H1 (cell line): ENCODE measurements around the gene ALKBH7. TPM values are rescaled to one million over a fixed set of nuclear protein-coding genes. Genes with fewer than 3 reads are reported as not detected.

Experiments
- CTCF ChIA-PET: fragments of 300-600 bp; sonication (Branson Sonifier 250); formaldehyde crosslinking; loops from one replicate; lab custom pipeline; 2021; ENCODE audit not compliant: partially characterized antibody; lab: Charles Lee
- POLR2A ChIA-PET: fragments of 300-600 bp; sonication (Branson Sonifier 250); formaldehyde crosslinking; loops from one replicate; lab custom pipeline; 2021; ENCODE audit warnings: inconsistent platforms; ENCODE audit not compliant: partially characterized antibody; lab: Charles Lee
- DNase-seq, 2 experiments: peaks; one replicate each; pipeline versions ENCODE4 v3.0.0 to v3.0.0-alpha.2; 2010 to 2022; ENCODE audit warnings: low spot score in 2 of 2, low read depth in 1 of 2, mixed read lengths in 1 of 2
- FAIRE-seq: peaks from 2 replicates; lab custom pipeline; 2011; peaks lifted over from hg19 to GRCh38; lab: Jason Lieb, UNC
- H2AFZ ChIP-seq: 2 replicates; pipeline ENCODE4 v1.8.1; 2012; ENCODE audit warnings: low read length, inconsistent platforms
- H2AK5ac ChIP-seq: 2 replicates; pipeline ENCODE4 v1.6.1; 2013; ENCODE audit warnings: low read depth, low read length
- H2BK120ac ChIP-seq: replicated peaks from 2 replicates; pipeline ENCODE3; 2013; ENCODE audit warnings: low read depth, low read length, inconsistent platforms
- H2BK12ac ChIP-seq: 2 replicates; pipeline ENCODE4 v1.6.1; 2013; ENCODE audit warnings: low read depth, low read length
- H2BK15ac ChIP-seq: 2 replicates; pipeline ENCODE4 v1.6.1; 2013; ENCODE audit warnings: low read length
- H2BK20ac ChIP-seq: 2 replicates; pipeline ENCODE4 v1.6.1; 2013; ENCODE audit warnings: low read length
- H2BK5ac ChIP-seq: 2 replicates; pipeline ENCODE4 v1.6.1; 2013; ENCODE audit warnings: low read depth, low read length
- H3K14ac ChIP-seq: 2 replicates; pipeline ENCODE4 v1.6.1; 2013; ENCODE audit warnings: inconsistent platforms; ENCODE audit not compliant: insufficient read length
- H3K18ac ChIP-seq: 2 replicates; pipeline ENCODE4 v1.6.1; 2013; ENCODE audit warnings: low read length; ENCODE audit errors: extremely low read depth
- H3K23ac ChIP-seq: 2 replicates; pipeline ENCODE4 v1.6.1; 2013; ENCODE audit warnings: inconsistent platforms; ENCODE audit not compliant: insufficient read length
- H3K23me2 ChIP-seq: 2 replicates; pipeline ENCODE4 v1.6.1; 2013; ENCODE audit warnings: low read depth, low read length
- H3K27ac ChIP-seq: 2 replicates; pipeline ENCODE4 v1.6.1; 2011; ENCODE audit warnings: low read depth, low read length, inconsistent platforms
- H3K27me3 ChIP-seq, 4 experiments: replicated peaks in 1 of 4; 1 replicate in 1 of 4; 2 replicates in 3 of 4; pipeline versions ENCODE4 v1.6.1 to v1.8.1; 2011 to 2013; ENCODE audit warnings: low read length in 3 of 4, mild to moderate bottlenecking in 3 of 4, inconsistent platforms in 2 of 4, mixed read lengths in 2 of 4, moderate library complexity in 1 of 4; ENCODE audit not compliant: control insufficient read depth in 3 of 4, insufficient read depth in 3 of 4; ENCODE audit errors: extremely low read depth in 1 of 4
- H3K36me3 ChIP-seq, 4 experiments: 2 replicates each; pipeline versions ENCODE4 v1.6.1 to v1.8.1; 2011 to 2013; ENCODE audit warnings: mild to moderate bottlenecking in 4 of 4, low read length in 3 of 4, moderate library complexity in 2 of 4, control low read depth in 1 of 4, inconsistent platforms in 1 of 4; ENCODE audit not compliant: insufficient read depth in 4 of 4, control insufficient read depth in 2 of 4
- H3K4ac ChIP-seq: replicated peaks from 2 replicates; pipeline ENCODE3; 2013; ENCODE audit warnings: low read length, low read depth, mixed read lengths, inconsistent platforms; ENCODE audit not compliant: insufficient read length
- H3K4me1 ChIP-seq, 4 experiments: replicated peaks in 1 of 4; 1 replicate in 1 of 4; 2 replicates in 3 of 4; pipeline versions ENCODE4 v1.6.1 to v1.8.1; 2011 to 2013; ENCODE audit warnings: low read length in 3 of 4, inconsistent platforms in 2 of 4, mixed read lengths in 1 of 4; ENCODE audit not compliant: insufficient read depth in 4 of 4, control insufficient read depth in 3 of 4
- H3K4me2 ChIP-seq, 2 experiments: 2 replicates each; pipeline versions ENCODE4 v1.6.1 to v1.8.1; 2011 to 2013; ENCODE audit warnings: low read depth in 2 of 2, low read length in 2 of 2, control low read depth in 1 of 2, inconsistent platforms in 1 of 2, mild to moderate bottlenecking in 1 of 2; ENCODE audit not compliant: insufficient read depth in 1 of 2
- H3K4me3 ChIP-seq, 4 experiments: fragments of 200-600, 300-600 bp in 1 of 4; sonication (generic), shearing (Covaris generic), sonication (Bioruptor Twin) in 1 of 4; 2 replicates each; pipeline versions ENCODE4 v1.5.1 to v1.8.1; 2011 to 2016; ENCODE audit warnings: low read length in 4 of 4, low read depth in 3 of 4, control low read depth in 2 of 4, inconsistent platforms in 2 of 4, mild to moderate bottlenecking in 2 of 4, mixed read lengths in 1 of 4, moderate library complexity in 1 of 4; ENCODE audit not compliant: insufficient read depth in 2 of 4; ENCODE audit errors: extremely low read depth in 1 of 4
- H3K56ac ChIP-seq: replicated peaks from 2 replicates; pipeline ENCODE3; 2013; ENCODE audit warnings: low read depth, mild to moderate bottlenecking, mixed read lengths, low read length, inconsistent platforms; ENCODE audit not compliant: insufficient read length
- H3K79me1 ChIP-seq: 2 replicates; pipeline ENCODE4 v1.6.1; 2013; ENCODE audit warnings: low read depth, low read length, control low read depth
- H3K79me2 ChIP-seq, 2 experiments: 2 replicates each; pipeline versions ENCODE4 v1.6.1 to v1.8.1; 2012 to 2013; ENCODE audit warnings: low read length in 2 of 2, mild to moderate bottlenecking in 2 of 2, inconsistent platforms in 1 of 2; ENCODE audit not compliant: insufficient read depth in 2 of 2, control insufficient read depth in 1 of 2
- H3K9ac ChIP-seq, 4 experiments: replicated peaks in 1 of 4; 1 replicate in 1 of 4; 2 replicates in 3 of 4; pipeline versions ENCODE4 v1.6.1 to v1.8.1; 2011 to 2013; ENCODE audit warnings: low read depth in 3 of 4, low read length in 3 of 4, control low read depth in 2 of 4, mild to moderate bottlenecking in 2 of 4, moderate library complexity in 2 of 4, inconsistent platforms in 1 of 4; ENCODE audit errors: extremely low read depth in 1 of 4
- H3K9me3 ChIP-seq, 2 experiments: 2 replicates each; pipeline versions ENCODE4 v1.6.1 to v1.8.1; 2012 to 2013; ENCODE audit warnings: mild to moderate bottlenecking in 2 of 2, moderate library complexity in 2 of 2, control low read depth in 1 of 2, inconsistent platforms in 1 of 2, low read depth in 1 of 2, low read length in 1 of 2, mixed read lengths in 1 of 2; ENCODE audit not compliant: insufficient read depth in 2 of 2
- H4K20me1 ChIP-seq, 2 experiments: replicated peaks in 1 of 2; 2 replicates each; pipeline versions ENCODE3 to v1.8.1; 2011 to 2013; ENCODE audit warnings: inconsistent platforms in 2 of 2, low read length in 2 of 2, mild to moderate bottlenecking in 1 of 2; ENCODE audit not compliant: insufficient read depth in 2 of 2, control insufficient read depth in 1 of 2
- H4K5ac ChIP-seq: 2 replicates; pipeline ENCODE4 v1.6.1; 2013; ENCODE audit warnings: low read length, low read depth, mixed read lengths, inconsistent platforms; ENCODE audit not compliant: insufficient read length
- H4K8ac ChIP-seq: 2 replicates; pipeline ENCODE4 v1.8.0; 2013; ENCODE audit warnings: mild to moderate bottlenecking, moderate library complexity, low read length, inconsistent platforms; ENCODE audit not compliant: insufficient read depth; ENCODE audit errors: extremely low read depth
- H4K91ac ChIP-seq: replicated peaks from 2 replicates; pipeline ENCODE3; 2013; ENCODE audit warnings: low read length, mixed read lengths, inconsistent platforms; ENCODE audit not compliant: insufficient read length
- BACH1 ChIP-seq: IDR thresholded peaks from 2 replicates; pipeline ENCODE4 v1.6.1; 2012; ENCODE audit warnings: low read length, improper control_type of control experiment
- KDM5A ChIP-seq: fragments of 200-600 bp; IDR thresholded peaks from 2 replicates; pipeline ENCODE4 v1.7.1; 2012; ENCODE audit warnings: mild to moderate bottlenecking, low read length, inconsistent platforms, mixed read lengths
- MAFK ChIP-seq: IDR thresholded peaks from 2 replicates; pipeline ENCODE4 v1.6.1; 2012; ENCODE audit warnings: low read depth, mild to moderate bottlenecking, improper control_type of control experiment, low read length
- POLR2A ChIP-seq, 2 experiments: IDR thresholded peaks; 1 replicate in 1 of 2; 2 replicates in 1 of 2; pipeline ENCODE4 v1.6.1; 2011; ENCODE audit warnings: low read depth in 2 of 2, low read length in 2 of 2, mild to moderate bottlenecking in 2 of 2; ENCODE audit errors: control extremely low read depth in 1 of 2
- POLR2AphosphoS5 ChIP-seq: IDR thresholded peaks from 2 replicates; pipeline ENCODE4 v1.6.1; 2011; ENCODE audit warnings: low read depth, low read length
- TAF1 ChIP-seq: IDR thresholded peaks from 2 replicates; pipeline ENCODE4 v1.6.1; 2011; ENCODE audit warnings: mild to moderate bottlenecking, low read depth, low read length
- WGBS, 2 experiments: shearing (Covaris generic) in 1 of 2; methylation state at CpG; one replicate each; pipeline versions ENCODE4 v1.1.6 to v1.1.7; 2013 to 2015; ENCODE audit warnings: low lambda C conversion rate in 2 of 2, mixed read lengths in 2 of 2, inconsistent platforms in 1 of 2, low coverage in 1 of 2, missing lambda C conversion rate in 1 of 2; ENCODE audit not compliant: insufficient replicate concordance in 2 of 2, insufficient coverage in 1 of 2, insufficient read length in 1 of 2; ENCODE audit errors: extremely low coverage in 1 of 2, missing lambda C conversion rate in 1 of 2; 5-methylcytosine and 5-hydroxymethylcytosine counted together
- polyA plus RNA-seq, 7 experiments: library from polyadenylated mRNA; depleted of rRNA in 3 of 7; stranded (reverse) in 5 of 7; unstranded in 2 of 7; fragments of >200 nt in 5 of 7; fragments of 200-250 nt in 2 of 7; gene quantifications; 1 replicate in 5 of 7; 2 replicates in 1 of 7; 4 replicates in 1 of 7; pipeline versions ENCODE4 v1.2.1 to v1.2.3, GENCODE V29; 2011 to 2013; ENCODE audit warnings: missing spikeins in 2 of 7, mixed read lengths in 2 of 7
- total RNA-seq: library from RNA; stranded (reverse); fragmentation: NEBNext Ultra II Directional; extraction: Animal tissue kit (Norgen Biotek cat#: 25700); gene quantifications from 2 replicates; pipeline ENCODE4 v1.2.1, GENCODE V29; 2021
- TF ChIP-seq, protein P1 (sequence below), 3 experiments: IDR thresholded peaks; 1 replicate in 2 of 3; 2 replicates in 1 of 3; pipeline versions ENCODE4 v1.5.1 to v1.6.1; 2011; ENCODE audit warnings: low read length in 3 of 3, mild to moderate bottlenecking in 3 of 3, inconsistent platforms in 2 of 3, low read depth in 1 of 3, moderate library complexity in 1 of 3; ENCODE audit not compliant: insufficient read depth in 1 of 3; ENCODE audit errors: control extremely low read depth in 1 of 3

The ALKBH7 gene
- total and polyA plus RNA-seq, 2 of the 8 experiments (the other 6 are each of a cell fraction or from before 2014, with no cell fraction given): 66.3 to 100 TPM

- H4K91ac ChIP-seq: no peak overlapping the region
- TF ChIP-seq POLR2A (IDR thresholded peaks at IDR 0.05; ENCODE audit: control extremely low read depth in 1 of 2, low read depth in 2 of 2, low read length in 2 of 2) (no peak), BACH1 (no peak), MAFK (no peak), KDM5A (no peak), POLR2AphosphoS5 (no peak), TAF1 (no peak)
- TF ChIP-seq, protein P1, sequence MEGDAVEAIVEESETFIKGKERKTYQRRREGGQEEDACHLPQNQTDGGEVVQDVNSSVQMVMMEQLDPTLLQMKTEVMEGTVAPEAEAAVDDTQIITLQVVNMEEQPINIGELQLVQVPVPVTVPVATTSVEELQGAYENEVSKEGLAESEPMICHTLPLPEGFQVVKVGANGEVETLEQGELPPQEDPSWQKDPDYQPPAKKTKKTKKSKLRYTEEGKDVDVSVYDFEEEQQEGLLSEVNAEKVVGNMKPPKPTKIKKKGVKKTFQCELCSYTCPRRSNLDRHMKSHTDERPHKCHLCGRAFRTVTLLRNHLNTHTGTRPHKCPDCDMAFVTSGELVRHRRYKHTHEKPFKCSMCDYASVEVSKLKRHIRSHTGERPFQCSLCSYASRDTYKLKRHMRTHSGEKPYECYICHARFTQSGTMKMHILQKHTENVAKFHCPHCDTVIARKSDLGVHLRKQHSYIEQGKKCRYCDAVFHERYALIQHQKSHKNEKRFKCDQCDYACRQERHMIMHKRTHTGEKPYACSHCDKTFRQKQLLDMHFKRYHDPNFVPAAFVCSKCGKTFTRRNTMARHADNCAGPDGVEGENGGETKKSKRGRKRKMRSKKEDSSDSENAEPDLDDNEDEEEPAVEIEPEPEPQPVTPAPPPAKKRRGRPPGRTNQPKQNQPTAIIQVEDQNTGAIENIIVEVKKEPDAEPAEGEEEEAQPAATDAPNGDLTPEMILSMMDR (IDR thresholded peaks at IDR 0.05; ENCODE audit: control extremely low read depth in 1 of 3, insufficient read depth in 1 of 3, low read depth in 1 of 3, low read length in 3 of 3): no peak
Measured at GRCh38 chr19:6364353-6364752, 8.2 kb upstream of the ALKBH7 start.

More at GRCh38 chr19:6364353-6364752, 8.2 kb upstream of the ALKBH7 start:
- CTCF ChIA-PET: interaction anchor here (0.9 to 1.2 kb wide), 3 partner anchors 10 to 116 kb away, joined by 3 to 5 read pairs (median 4); no protein-coding TSS in a partner anchor
- FAIRE-seq: no peak
- peaks cover 5% of the 10 kb centered on the region; the same call in 1 of the 2 replicates for H3K23me2 ChIP-seq
- no peak overlapping the region for H2BK120ac ChIP-seq
- no peak overlapping the region for H4K8ac ChIP-seq
- POLR2A ChIA-PET: interaction anchor here (1.6 to 2.3 kb wide), 3 partner anchors 8 to 53 kb away, joined by 4 to 10 read pairs (median 5); partner anchors contain the start of genes ALKBH7 and PSPN
- peaks cover 0 to 6% of the 10 kb centered on the region in 2 experiments; a peak in 2 of 4 replicates for H3K79me2 ChIP-seq
- H3K4me3 ChIP-seq: no peak overlapping the region
- peaks cover 0 to 2% (median 0%) of the 10 kb centered on the region in 4 experiments; a peak in 2 of 7 replicates for H3K4me1 ChIP-seq
- H3K4me2 ChIP-seq: no peak overlapping the region
- no peak overlapping the region for H2BK5ac ChIP-seq
- no peak overlapping the region for H3K9ac ChIP-seq
- no peak overlapping the region for H3K56ac ChIP-seq
- no peak overlapping the region for H2AK5ac ChIP-seq
- no peak overlapping the region for H4K5ac ChIP-seq
- no peak for DNase-seq
- H3K27ac ChIP-seq: no peak overlapping the region
- H2BK15ac ChIP-seq: no peak overlapping the region
- H3K79me1 ChIP-seq: peaks cover 4% of the 10 kb centered on the region
- no peak overlapping the region for H3K18ac ChIP-seq
- no peak overlapping the region for H2BK12ac ChIP-seq
- peaks cover 0 to 1% of the 10 kb centered on the region in 2 experiments for H4K20me1 ChIP-seq
- no peak overlapping the region for H3K14ac ChIP-seq
- no peak overlapping the region for H2AFZ ChIP-seq
- H3K4ac ChIP-seq: no peak overlapping the region
- H3K23ac ChIP-seq: no peak overlapping the region
- H3K9me3 ChIP-seq: no peaks in the 10 kb centered on the region
- peaks cover 8 to 30% (median 21%) of the 10 kb centered on the region in 4 experiments; a peak in 6 of 8 replicates for H3K36me3 ChIP-seq
- no peak overlapping the region for H2BK20ac ChIP-seq
- 89% methylated on average over 21 of the region's 21 CpGs; no CpG with 5 or more reads in 1 of the 2 experiments for WGBS, 2 experiments
- no peaks in the 10 kb centered on the region for H3K27me3 ChIP-seq
